Fibroblast of skin of right quadriceps (primary cell): ENCODE data around the gene TNKS1BP1.
"Not testable (repeated sequence)": the region's sequence is repeated elsewhere in the genome, so short reads cannot be mapped to it uniquely, and the experiment has no call there.

Experiments
- DNase-seq: peaks from one replicate; pipeline ENCODE4 v3.0.0-alpha.2; 2013

TNKS1BP1 gene

DNA sequence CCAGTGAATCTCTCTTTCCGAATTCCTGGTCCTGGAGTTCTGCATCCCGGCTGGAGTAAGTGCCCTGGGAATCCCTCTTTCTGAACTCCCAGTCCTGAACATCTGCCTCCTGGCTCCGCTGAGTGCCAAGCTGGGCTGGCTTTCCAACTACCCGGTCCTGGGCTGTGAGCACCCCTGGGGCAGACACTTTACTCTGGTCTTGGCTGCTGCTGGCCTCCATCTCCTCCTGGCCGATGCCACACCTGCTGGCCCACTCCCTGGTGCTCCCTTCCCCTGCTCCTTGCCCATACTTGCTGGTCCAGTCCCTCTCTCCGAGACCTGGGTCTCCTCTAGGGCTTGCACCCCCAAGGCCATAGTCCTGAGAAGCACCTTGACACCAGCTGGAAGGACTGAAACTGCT, 14.7 kb downstream of the TNKS1BP1 start:
- no peak for DNase-seq

DNA sequence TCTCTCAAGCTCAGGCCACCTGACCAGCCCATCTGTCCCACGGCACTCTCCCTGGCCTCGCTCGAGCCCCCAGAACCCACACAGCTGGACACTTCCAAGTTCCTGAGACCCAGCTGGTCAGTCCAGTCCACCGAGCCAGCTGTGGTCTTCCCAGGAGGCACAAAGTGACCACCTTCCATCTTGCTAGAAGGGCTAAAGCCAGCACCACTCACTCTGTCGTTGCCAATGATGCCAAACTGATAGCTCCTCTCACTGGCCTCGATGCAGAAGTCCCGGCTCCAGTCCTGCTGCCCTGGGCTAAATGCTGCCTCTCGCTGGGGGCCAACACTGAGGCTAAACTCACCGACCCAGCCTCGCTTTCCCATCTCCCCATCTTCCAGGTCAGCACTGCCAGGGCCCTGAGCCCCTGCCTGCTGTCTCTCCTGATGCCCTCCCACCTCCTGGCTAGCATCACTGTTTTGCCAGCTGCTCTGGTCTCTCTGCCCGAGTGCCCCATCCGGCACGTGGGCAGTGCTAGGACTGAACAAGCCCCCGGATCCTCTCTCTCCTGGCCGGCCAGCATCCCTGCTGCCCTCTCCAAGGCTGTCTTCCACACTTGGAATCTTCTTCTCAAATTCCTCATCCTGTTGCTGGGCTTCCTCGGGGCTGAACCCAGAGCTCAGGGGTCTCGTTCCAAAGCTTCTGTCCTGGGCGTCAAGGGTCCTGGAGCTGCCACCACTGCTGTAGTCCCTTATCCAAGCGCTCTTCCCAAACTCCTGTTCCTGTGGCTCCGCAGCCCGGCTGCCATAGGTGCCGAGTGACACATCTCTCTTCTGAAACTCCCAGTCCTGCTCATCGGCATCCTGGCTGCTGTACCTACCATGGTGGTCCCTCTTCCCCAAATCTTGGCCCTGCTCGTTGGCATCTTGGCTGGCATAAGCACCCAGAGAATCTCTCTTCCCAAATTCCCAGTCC, 15.4 kb downstream of the TNKS1BP1 start:
- no peak for DNase-seq

- DNase-seq, result no peak
Measured at GRCh38 chr11:57308426-57309060, 16.2 kb downstream of the TNKS1BP1 start.

- no peak for DNase-seq
Measured at GRCh38 chr11:57307666-57308270, 17.0 kb downstream of the TNKS1BP1 start.

GRCh38 chr11:57306940-57307565, 17.7 kb downstream of the TNKS1BP1 start:
- DNase-seq, result no peak

DNA sequence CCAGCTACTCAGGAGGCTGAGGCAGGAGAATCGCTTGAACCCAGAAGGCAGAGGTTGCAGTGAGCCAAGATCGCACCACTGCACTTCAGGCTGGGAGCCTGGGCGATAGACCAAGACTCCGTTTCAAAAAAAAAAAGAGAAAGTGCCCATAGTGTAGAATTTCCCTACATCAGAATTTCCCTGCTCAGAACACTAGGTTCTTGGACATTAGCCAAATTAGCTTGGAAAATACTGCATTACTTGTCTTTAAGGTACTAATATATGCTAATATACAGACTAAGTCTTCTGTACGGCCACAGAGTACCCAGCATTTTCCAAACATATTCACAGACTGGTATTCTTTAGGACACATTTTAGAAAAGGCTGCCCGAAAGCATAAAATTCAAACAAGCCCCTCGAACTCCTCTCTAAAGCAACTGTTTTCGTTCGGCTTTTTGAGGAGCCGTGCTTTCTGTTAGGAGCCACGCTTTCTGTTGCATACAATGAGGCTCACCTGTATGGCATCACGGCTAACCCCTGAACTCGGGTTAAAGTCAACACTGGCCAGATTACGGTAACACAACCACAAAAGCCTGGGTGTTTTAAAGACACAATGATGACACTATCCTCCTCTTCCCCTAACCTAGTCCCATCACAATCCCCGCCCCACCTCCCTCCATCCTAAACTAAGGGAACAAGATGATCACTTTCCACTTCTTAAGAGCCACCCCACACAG, 18.4 kb downstream of the TNKS1BP1 start:
- no peak for DNase-seq

GRCh38 chr11:57305523-57305922, 19.2 kb downstream of the TNKS1BP1 start:
- DNase-seq, result no peak

GRCh38 chr11:57303990-57304579, 20.7 kb downstream of the TNKS1BP1 start:
- peak; percentile 76 for DNase-seq

DNA sequence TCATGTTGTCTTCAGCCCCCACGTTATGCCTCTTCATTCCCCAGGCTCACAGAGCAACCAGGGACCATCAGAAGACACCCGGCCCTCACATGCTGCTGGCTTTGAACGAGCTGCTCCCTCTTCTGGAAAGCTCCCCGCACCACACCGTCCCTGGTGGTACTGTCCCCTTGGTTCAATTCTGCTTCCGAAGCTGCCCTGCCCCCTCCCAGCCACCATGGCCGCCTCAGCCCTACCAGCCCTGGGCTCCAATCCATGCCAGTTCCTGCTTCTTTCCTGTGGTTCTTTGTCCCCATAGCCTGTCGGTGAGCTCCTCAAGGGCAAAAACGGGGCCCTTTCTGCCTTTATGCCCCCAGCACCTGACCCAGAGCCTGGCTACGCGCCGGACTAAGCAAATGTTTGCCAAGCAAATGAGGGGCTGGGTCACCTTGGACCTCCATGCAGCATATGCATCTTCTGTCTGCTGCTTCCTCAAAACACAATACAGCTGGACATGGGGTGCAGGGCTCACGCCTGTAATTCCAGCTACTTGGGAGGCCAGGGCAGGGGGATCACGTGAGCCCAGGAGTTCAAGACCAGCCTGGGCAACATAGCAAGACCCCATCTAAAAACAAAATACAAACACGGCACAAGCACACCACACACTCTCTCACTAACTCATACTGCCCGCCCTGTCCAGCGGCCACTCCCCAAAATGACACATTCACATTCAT, 21.3 kb downstream of the TNKS1BP1 start:
- DNase-seq, result no peak

DNA sequence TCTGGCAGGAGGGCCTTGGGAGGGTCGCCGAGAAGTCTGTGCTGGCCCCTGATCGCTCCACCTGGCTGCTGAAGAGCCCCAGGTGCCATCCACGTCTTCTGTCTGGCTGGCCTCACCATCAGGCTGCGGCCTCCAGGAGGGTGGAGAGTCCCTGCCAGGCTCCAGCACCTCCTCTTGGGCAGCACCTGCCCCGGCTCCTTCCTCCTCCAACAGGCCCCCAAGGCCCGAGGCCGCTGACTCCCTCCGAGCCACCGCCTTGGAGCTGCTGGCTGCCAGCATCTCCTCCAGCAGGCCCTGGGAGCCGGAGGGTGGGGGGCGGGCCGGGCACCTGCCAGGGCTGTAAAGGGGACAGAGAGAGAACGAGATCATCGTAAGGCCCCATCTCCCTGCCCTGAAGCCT, 22.3 kb downstream of the TNKS1BP1 start:
- no peak for DNase-seq

DNA sequence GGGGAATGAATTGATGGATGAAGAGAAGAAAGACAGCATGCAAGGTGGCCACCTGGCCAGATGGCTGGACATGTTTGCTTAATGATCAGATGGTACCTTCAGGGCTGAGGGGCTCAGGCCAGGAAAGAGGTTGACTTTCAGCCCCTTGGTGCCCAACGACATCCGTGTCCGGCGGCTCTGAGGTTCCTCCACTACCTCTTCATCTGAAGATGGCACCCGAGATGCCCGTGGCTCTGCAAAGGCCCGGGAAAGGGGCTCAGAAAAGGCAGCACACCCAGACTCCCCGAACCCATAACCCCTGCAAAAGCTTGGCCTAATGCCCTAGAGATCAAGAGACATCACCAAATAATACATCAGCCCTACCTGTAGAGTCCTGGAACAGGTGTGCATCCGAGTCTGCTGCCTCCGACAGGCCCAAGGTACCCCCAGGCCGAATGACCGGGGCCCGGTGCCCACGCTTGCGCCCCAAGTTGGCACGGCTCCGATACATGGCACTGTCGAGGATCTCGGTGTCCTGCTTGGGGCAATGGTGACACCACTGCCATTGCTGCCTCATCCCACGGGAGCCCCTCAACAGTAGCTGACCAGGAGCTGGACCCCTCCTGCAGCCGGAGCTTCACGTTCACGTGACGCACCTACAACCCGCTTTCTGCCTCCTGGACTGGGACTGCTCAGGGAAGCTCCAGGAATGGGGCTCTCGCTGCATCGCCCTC, 22.9 kb downstream of the TNKS1BP1 start:
- DNase-seq, result no peak

GRCh38 chr11:57300785-57301184, 24.0 kb downstream of the TNKS1BP1 start:
- no peak for DNase-seq

DNA sequence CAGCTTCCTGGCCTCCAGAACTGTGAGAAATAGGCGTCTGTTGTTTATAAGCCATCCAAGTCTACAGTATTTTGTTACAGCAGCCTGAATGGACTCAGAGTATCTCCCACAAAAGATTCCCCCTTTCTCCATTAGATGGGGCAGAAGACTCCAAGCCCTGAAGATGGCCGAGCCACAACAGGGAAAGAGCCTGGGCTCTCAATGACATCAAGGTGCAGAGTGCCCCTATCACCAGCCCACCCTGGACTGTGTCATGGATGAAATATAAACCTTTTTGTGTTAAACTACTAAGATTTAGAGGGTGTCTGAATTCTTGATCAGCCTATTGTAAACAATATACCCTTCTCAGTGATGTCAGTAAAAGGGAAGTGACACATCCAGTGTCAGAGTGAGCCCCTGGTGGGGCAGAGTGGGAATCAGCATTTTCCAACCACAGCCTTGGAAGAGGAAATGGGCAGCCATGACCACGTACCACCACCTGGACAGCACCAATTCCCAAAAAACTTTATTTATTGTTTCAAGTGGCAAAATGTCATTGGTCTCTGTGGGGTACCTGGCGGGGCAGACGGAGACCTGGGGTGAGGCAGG, 25.5 kb downstream of the TNKS1BP1 start:
- DNase-seq, result no peak

DNA sequence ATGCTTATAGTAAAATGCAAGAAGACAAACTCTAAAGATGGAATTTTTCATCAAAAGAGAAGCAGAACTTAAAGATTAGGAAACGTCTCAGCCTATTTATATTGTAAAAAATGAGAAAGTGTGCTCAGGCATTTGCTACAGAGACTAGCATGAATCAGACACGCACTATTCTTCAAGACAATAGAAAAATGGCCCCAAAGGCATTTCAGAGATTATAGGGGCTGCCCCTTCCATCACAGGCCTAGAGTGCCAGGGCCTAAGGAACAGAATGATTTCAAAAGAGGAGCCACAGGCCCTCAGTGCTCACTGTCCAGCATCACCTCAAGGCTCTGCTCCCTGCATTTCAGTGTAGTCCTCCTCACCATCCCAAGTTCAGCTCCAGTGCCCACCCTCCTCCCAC, 27.5 kb downstream of the TNKS1BP1 start:
- DNase-seq, result no peak

DNA sequence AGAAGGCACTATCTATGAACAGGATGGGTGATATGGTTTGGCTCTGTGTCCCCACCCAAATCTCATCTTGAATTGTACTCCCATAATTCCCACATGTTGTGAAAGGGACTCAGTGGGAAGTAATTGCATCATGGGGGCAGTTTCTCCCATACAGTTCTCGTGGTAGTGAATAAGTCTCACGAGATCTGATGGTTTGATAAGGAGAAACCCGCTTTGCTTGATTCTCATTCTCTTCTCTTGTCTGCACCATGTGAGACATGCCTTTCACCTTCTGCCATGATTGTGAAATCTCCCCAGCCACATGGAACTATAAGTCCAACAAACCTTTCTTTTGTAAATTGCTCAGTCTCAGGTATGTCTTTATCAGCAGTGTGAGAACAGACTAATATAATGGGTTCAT, 28.5 kb downstream of the TNKS1BP1 start:
- not testable (repeated sequence) for DNase-seq

DNA sequence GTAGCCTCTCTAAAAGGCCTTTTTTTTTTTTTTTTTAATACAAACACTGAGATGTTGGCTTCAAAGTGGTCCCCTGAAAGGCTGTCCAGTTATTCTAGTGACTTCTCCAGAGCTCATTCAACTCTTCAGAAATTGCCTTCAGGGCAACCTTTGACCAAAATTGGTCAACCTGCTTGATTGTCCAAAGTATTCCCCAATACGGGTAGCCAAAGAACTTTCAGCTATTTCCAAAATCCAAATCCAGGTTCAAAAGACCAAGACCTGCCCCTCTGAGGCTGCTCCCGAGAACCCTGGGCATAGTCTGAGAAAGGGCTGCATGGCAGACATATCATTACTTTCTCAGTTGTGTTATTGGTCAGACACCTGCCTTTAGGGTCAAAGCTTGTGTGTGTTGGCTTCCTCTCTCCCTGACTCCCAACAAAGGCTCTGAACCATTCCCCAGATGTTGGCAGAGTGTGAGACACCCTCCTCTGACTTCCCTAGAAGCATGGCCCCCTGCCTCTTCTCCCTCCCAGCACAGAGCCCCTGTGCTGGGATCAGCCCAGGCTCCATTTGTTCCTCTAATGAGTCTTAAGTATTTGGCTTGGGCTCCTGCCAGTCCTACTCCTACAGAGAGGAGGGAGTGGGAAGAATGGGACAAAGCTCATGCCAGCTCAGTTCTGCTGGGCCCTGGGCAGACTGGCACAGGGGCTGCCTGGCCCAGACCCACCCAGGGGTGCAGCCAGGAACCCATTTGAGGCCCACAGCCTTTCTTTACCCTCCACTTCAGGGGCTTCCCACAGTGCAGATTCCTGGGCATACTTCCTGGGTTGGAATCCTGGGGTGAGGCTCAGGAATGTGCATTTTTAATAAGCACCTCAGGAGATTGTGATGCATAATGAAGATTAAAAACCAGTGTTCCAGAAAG, 30.3 kb downstream of the TNKS1BP1 start:
- peak; percentile 62 for DNase-seq

GRCh38 chr11:57290288-57290687, 34.5 kb downstream of the TNKS1BP1 start:
- DNase-seq, result no peak

- DNase-seq, result peak; percentile 84
Measured at GRCh38 chr11:57288771-57289579, 35.8 kb downstream of the TNKS1BP1 start.
